Activated CD8-positive, alpha-beta T cell treated with anti-CD3 and anti-CD28 coated beads for 36 hours (primary cell): Measurements from ENCODE around the gene UCHL5. TPM values are rescaled to one million over a fixed set of nuclear protein-coding genes. Genes with fewer than 3 reads are reported as not detected.

Source experiments
- ATAC-seq: fragments of 200-7000 bp; cut with Tn5 transposase; one replicate; pipeline ENCODE4 v1.10.0; 2021; ENCODE audit warnings: mild to moderate bottlenecking, moderate library complexity
- CTCF ChIA-PET: fragments of 350-600 bp; sonication (Branson Sonifier 250); formaldehyde crosslinking; loops from one replicate; lab custom pipeline; 2021; ENCODE audit warnings: antibody characterized with exemption; lab: Charles Lee
- POLR2A ChIA-PET: fragments of 350-600 bp; sonication (Branson Sonifier 250); formaldehyde crosslinking; loops from one replicate; lab custom pipeline; 2021; ENCODE audit warnings: antibody characterized with exemption; lab: Charles Lee
- DNase-seq: peaks from one replicate; pipeline ENCODE4 v3.0.0-alpha.2; 2020
- H3K27ac Mint-ChIP-seq: one replicate; pipeline ENCODE4 v1.8.0; 2021; ENCODE audit warnings: mild to moderate bottlenecking, mixed read lengths
- H3K27me3 Mint-ChIP-seq: one replicate; pipeline ENCODE4 v1.8.0; 2021; ENCODE audit warnings: mixed read lengths
- H3K36me3 Mint-ChIP-seq: one replicate; pipeline ENCODE4 v1.8.0; 2021; ENCODE audit warnings: low read depth, mixed read lengths
- H3K4me1 Mint-ChIP-seq: one replicate; pipeline ENCODE4 v1.8.0; 2021; ENCODE audit warnings: low read depth, mixed read lengths
- H3K4me3 Mint-ChIP-seq: one replicate; pipeline ENCODE4 v1.8.0; 2021; ENCODE audit warnings: mild to moderate bottlenecking, moderate library complexity, mixed read lengths
- H3K9me3 Mint-ChIP-seq: one replicate; pipeline ENCODE4 v1.8.0; 2021; ENCODE audit warnings: mixed read lengths
- intact Hi-C: fragments of 100-400 bp; cut with micrococcal nuclease; formaldehyde crosslinking; loops from one replicate; pipeline ENCODE4 v1.10.0; 2022
- total RNA-seq, 2 experiments: library from RNA; stranded (reverse); gene quantifications; one replicate each; pipeline ENCODE4 v1.2.3, GENCODE V29; 2021
- TF ChIP-seq, protein P1 (sequence below): fragments of 200-600 bp; IDR thresholded peaks from one replicate; pipeline ENCODE4 v1.8.0; 2022; ENCODE audit warnings: antibody characterized with exemption, mild to moderate bottlenecking

UCHL5 gene
- total RNA-seq, 2 experiments from 2014 or later: 81.3 to 85.7 TPM

DNA sequence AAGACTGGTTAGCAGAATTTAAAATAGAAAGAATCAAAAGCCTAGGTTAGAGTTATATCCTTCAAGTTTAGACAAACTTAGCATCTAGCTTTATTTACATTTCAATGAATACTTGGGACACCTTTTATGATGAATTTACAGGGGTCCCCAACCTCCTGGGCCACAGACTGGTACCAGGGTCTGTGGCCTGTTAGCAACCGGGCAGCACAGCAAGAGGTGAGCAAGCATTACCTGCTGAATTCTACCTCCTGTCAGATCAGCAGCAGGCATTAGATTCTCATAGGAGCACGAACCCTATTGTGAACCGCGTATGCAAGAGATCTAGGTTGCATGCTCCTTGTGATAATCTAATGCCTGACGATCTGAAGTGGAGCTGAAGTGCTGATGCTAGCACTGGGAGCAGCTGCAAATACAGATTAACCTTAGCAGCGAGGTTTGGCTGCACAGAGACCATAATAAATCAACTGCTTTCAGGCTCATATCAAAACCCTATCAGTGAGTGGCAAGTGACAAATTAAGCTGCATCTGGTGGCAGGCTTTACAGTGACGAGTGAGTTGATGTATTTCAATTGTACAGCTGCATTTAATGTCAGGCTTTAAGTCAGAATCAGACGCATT, 82.0 kb downstream of the UCHL5 start:
- Mint-ChIP-seq H3K4me1 (no peaks in the 10 kb centered on the region), H3K27ac (no peak overlapping the region), H3K27me3 (no peaks in the 10 kb centered on the region), H3K4me3 (no peak overlapping the region), H3K36me3 (no peaks in the 10 kb centered on the region), H3K9me3 (no peaks in the 10 kb centered on the region)
- intact Hi-C loops: no loop called here
- ChIA-PET CTCF (no interaction called here), POLR2A (no interaction called here)
- no peak for ATAC-seq
- no peak for DNase-seq
- TF ChIP-seq, protein P1, sequence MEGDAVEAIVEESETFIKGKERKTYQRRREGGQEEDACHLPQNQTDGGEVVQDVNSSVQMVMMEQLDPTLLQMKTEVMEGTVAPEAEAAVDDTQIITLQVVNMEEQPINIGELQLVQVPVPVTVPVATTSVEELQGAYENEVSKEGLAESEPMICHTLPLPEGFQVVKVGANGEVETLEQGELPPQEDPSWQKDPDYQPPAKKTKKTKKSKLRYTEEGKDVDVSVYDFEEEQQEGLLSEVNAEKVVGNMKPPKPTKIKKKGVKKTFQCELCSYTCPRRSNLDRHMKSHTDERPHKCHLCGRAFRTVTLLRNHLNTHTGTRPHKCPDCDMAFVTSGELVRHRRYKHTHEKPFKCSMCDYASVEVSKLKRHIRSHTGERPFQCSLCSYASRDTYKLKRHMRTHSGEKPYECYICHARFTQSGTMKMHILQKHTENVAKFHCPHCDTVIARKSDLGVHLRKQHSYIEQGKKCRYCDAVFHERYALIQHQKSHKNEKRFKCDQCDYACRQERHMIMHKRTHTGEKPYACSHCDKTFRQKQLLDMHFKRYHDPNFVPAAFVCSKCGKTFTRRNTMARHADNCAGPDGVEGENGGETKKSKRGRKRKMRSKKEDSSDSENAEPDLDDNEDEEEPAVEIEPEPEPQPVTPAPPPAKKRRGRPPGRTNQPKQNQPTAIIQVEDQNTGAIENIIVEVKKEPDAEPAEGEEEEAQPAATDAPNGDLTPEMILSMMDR: no peak

DNA sequence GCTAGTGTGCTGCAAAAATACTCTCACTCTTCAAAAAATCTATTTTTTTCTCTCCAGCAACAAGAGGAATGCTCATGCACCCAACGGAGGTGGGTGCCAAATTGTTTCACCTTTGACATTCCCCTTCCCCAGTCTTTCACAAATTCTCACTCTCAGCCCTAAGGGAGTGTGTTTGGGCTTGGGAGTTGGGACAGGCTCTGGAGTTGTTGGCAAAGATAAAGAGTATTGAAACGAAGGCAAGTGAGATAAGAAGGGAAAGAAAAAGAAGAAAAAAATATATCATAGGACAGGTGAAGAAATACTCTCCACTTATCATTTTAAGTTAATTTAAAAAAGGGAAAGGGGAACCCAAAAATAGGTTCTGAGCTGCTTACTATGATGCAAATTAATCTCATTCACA, 82.6 kb downstream of the UCHL5 start:
- no peaks in the 10 kb centered on the region for H3K9me3 Mint-ChIP-seq
- ATAC-seq (no peak), DNase-seq (no peak)
- no peak overlapping the region for H3K27ac Mint-ChIP-seq
- ChIA-PET CTCF (no interaction called here), POLR2A (no interaction called here)
- intact Hi-C loops: no loop called here
- H3K4me1 Mint-ChIP-seq: no peaks in the 10 kb centered on the region
- H3K4me3 Mint-ChIP-seq: no peak overlapping the region
- H3K36me3 Mint-ChIP-seq: no peaks in the 10 kb centered on the region
- TF ChIP-seq, protein P1: no peak
- no peaks in the 10 kb centered on the region for H3K27me3 Mint-ChIP-seq

DNA sequence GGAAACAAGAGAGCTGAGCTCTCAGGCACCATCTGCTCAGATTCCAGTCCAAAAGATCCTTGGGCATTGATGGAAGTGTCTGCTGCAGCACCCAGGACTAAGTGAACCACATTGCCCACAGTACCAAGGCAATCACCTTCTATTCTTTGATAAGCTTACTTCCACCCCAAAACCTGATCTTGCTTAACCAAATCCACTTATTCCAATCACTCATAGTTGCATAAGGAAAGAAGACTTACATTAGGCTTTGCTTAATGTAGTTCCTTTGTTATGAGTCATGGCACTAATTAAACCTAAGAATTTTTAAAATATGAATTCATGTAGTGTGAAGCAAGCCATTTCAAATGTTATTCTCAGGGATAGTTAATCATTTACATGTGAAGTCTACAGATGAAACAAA, 84.5 kb downstream of the UCHL5 start:
- CTCF ChIA-PET: interaction anchor here (0.8 kb wide), 1 partner anchor 8 kb away, joined by 3 read pairs; no protein-coding TSS in a partner anchor
- no peaks in the 10 kb centered on the region for H3K36me3 Mint-ChIP-seq
- TF ChIP-seq, protein P1: no peak
- intact Hi-C loops: no loop called here
- ATAC-seq (no peak), DNase-seq (no peak)
- H3K27me3 Mint-ChIP-seq: no peaks in the 10 kb centered on the region
- H3K4me1 Mint-ChIP-seq: no peaks in the 10 kb centered on the region
- H3K9me3 Mint-ChIP-seq: no peaks in the 10 kb centered on the region
- POLR2A ChIA-PET: interaction anchor here (0.6 kb wide), 1 partner anchor 248 kb away, joined by 3 read pairs; no protein-coding TSS in a partner anchor
- H3K4me3 Mint-ChIP-seq: no peak overlapping the region
- no peak overlapping the region for H3K27ac Mint-ChIP-seq

DNA sequence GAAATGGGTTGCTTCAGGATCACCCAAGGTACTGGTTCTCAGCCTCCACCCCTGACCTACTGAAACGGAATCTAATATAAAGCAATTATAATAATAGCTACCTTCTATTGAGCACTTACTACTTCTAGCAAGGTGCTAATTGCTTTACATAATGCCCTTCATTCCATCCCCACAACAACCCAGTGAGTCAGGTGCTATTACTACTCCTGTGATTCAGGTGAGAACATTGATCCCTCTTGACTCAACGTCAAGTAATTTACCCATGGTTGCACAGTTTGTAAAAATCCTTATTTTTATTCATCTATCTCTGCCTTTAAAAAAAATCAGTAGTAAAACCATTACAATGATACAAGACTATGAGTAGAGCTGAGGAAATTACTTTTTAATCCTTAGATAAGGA, 85.2 kb downstream of the UCHL5 start:
- Mint-ChIP-seq H3K36me3 (no peaks in the 10 kb centered on the region), H3K27ac (no peak overlapping the region), H3K9me3 (no peaks in the 10 kb centered on the region), H3K4me1 (no peaks in the 10 kb centered on the region), H3K4me3 (no peak overlapping the region), H3K27me3 (no peaks in the 10 kb centered on the region)
- TF ChIP-seq, protein P1: no peak
- ChIA-PET CTCF (interaction anchor here (0.8 kb wide), 1 partner anchor 9 kb away, joined by 3 read pairs; no protein-coding TSS in a partner anchor), POLR2A (no interaction called here)
- intact Hi-C loops: no loop called here
- ATAC-seq (no peak), DNase-seq (no peak)

DNA sequence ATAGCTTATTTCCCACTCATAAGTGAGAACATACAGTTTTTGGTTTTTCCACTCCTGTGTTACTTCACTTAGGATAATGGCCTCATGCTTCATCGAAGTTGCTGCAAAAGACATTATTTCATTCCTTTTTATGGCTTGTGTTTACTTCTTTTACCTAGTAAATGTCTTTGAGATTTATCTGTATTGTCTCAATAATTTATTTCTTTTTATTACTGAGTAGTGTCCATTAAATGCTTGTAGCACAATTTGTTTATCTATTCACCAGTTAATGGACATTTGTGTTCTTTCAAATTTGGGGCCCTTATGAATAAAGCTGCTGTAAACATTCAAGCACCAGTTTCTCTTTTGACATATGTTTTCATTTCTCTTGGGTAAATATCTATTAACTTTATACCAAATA, 86.0 kb downstream of the UCHL5 start:
- H3K36me3 Mint-ChIP-seq: no peaks in the 10 kb centered on the region
- H3K4me3 Mint-ChIP-seq: no peak overlapping the region
- no peak overlapping the region for H3K27ac Mint-ChIP-seq
- no peaks in the 10 kb centered on the region for H3K9me3 Mint-ChIP-seq
- POLR2A ChIA-PET: no interaction called here
- no peak for DNase-seq
- TF ChIP-seq, protein P1: no peak
- CTCF ChIA-PET: no interaction called here
- ATAC-seq: no peak
- intact Hi-C loops: no loop called here
- no peaks in the 10 kb centered on the region for H3K4me1 Mint-ChIP-seq
- no peaks in the 10 kb centered on the region for H3K27me3 Mint-ChIP-seq
